ENCODE measurements around the gene ADD3.

GRCh38 chr10:110171032-110171431, 163.2 kb downstream of the ADD3 start:
- TF ChIP-seq EZH2 (IDR thresholded peaks at IDR 0.05; ENCODE audit: insufficient read depth, poor library complexity, severe bottlenecking), result no peak
- no peak for TF ChIP-seq EZH2phosphoT487 (IDR thresholded peaks at IDR 0.05; ENCODE audit: insufficient read depth, low read depth)

All from GM23248 (cell line).